Skin of body (tissue), 3 donors: Measurements from ENCODE around the gene MED22. TPM values are rescaled to one million over a fixed set of nuclear protein-coding genes. Genes with fewer than 3 reads are reported as not detected.
"Not testable (repeated sequence)": the region's sequence is repeated elsewhere in the genome, so short reads cannot be mapped to it uniquely, and the experiment has no call there.

Experiments used
- DNase-seq: peaks from one replicate; lab custom pipeline; 2025; lab: John Stamatoyannopoulos, UW
- small RNA-seq: library from RNA; depleted of rRNA; stranded (forward); fragments of <200 nt; gene quantifications from one replicate; pipeline ENCODE3, GENCODE V24; 2014; ENCODE audit warnings: low replicate concordance
- total RNA-seq: library from RNA; depleted of rRNA; stranded (reverse); fragments of >200 nt; gene quantifications from one replicate; pipeline ENCODE4 v1.2.3, GENCODE V29; 2014

MED22 gene
- total RNA-seq, 1 donor from 2014 or later: 12.4 TPM

DNA sequence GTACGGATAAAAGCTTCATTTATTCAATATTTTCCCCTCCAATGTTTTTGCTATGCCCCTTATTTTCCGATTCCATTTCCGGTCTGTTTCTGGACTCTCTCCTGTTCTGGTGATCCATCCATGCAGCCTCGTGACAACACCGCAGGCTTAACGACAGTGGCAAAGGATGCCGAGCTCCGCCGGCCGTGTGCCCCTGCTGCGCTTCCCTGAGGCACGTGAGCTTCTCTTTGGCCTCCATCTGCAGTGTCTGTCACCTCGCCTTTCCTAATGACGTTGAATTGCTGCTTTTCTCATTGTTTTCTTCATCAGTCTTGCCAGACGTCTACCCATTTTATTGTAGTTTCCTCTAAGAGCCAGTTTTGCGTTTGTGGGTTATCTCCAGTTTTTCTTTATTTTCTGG is 40.6 kb downstream of the MED22 start:
- DNase-seq: no peak

DNA sequence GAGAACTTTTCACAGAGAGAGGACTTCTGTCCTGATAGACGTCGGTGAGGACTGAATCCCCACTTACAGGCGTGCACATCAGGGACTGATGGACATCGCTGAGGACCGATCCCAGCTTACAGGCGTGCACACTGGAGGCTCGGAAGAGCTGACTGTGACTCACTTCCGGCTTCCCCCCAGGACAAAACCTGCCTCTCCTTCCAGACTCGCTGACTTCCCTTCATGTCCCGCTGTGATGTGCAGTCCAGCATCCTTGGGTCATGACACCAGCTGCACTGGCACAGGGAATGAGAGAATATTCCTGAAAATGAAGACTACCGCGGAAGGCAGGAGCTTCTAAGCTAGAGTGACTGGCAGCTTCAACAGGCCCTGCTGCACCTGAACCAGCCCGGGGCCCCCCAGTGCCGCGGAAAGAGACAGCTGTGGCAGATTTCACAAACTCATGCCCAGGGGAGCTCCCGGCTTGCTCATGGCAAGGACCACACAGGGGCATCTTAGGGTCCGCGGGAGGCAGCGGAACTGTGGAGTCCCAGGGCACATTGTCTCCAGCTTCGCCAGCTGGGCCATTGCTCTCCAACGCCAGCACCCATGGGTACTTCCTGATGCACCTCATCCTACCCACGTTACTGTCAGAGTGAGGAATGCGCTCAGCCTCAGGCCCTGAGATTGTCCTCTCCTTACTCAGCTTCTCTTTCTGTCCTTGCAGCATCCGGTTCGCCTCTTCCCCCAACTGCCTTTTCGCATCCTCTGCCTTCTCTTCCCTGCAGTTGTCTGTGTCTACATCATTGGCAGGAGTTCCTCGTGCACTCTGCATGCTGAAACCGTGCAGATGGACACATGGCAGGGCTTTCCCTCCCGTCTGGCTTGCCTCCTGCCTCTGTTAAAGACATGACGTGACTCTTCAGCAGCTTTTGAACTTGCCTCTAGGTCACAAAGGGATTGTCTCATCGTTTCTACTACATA is 41.4 kb downstream of the MED22 start:
- DNase-seq: peak; percentile 25

DNA sequence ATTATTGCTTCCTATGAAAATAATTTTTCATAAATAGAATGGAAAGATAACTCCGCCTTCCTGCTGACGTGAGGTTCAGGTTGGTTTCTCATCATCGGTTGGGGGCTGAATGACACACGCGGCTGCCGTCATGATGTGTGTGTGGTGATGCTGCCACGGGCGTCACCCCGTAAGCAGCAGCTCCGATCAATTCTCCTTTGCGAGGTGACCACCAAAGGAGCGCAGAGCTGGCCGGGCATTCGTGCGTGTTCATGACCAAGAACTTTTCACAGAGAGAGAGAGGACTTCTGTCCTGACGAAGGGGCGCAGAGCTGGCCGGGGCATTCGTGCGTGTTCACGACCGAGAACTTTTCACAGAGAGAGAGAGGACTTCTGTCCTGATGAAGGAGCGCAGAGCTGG is 42.2 kb downstream of the MED22 start:
- no peak for DNase-seq

DNA sequence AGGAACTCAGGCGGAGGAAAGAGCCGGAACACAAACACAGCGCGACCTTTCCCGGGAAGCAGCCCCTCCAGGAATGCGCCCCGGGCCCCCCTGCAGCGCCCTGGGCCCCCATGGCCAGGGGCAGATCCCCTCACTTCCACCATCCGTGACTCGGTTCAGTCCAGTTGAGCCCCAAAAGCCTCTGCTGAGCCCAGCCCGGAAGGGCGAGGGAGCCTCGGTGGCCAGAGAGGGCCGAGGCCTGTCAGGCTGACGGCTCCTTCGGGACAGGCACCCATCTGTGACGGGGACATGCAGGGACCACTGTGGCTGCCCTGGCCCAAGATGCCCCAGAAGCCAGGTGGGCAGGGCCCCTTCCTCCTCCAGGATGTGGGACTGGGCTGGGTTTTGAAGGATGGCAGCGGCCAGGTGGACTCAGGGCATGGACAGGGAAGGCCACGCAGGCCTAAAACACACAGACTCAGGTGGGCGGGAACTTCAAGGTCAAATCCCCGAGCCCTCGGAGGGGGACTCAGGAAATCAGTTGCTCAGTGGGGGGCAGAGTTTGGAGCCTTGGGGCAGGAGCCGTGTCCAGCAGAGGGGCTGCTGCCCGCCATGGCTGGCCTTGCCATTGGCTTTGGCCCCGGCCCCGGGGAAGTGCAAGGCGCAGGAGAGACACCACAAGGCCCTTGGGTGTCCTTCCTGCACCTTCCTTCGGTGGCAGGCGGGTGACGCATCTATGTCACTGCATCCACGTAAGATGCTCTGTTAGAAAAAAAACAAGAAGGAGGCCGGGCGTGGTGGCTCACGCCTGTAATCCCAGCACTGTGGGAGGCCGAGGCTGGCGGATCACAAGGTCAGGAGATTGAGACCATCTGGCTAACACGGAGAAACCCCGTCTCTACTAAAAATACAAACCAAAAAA is 43.2 kb downstream of the MED22 start:
- no peak for DNase-seq

DNA sequence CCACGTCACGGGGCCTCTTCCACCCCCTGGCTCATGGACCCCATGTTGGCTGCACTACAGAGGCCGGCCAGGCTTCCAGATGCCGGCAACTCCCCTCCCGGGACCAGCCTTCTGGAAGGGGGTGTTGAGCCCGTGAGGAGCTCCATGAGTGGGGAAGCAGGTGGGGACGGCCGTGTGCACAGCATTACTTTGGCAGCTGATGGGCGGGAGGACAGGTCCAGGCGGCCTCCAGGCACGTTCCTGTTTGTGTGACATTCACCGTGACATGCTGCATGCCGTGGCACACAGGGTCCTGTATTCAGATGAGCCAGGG is 43.8 kb downstream of the MED22 start:
- no peak for DNase-seq

DNA sequence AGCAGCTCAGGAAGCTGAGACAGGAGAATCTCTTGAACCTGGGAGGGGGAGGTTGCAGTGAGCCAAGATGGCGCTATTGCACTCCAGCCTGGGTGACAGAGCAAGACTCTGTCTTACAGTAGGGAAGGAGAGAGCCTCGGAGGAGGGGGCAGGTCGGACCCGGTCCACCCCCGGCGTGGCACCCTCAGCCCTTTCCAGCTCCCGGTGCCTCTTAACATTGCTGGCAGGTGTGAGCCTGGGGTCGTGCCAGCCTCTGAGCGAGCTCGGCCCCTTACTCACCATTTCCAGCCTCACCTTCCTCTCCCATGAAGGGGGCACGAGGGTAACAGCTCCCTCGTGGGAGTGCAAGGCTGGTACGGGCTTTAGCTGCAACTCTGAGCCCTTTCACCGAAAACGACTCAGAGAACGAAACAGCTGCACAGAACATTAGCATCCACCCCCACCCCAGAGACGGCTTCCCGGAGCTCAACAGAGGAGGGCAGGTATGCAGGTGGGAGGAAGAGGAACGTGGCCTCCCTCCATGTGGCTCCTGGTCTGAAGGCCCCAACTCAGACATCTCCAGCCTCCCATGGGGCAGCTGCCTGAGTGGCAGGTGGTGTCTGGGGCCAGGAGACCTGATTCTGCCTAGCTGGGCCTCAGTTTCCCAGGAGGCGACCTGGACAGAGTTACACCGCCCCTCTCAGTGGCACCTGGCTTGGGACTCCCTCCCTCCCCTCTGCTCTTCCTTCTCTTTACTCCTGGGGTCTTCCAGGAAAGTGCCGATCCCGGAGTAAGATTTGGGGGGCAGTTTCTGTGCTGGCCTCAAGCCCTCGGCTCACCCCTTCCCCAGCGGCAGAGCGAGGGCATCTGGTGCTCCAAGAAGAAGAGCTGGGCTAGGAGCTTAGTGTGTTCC is 44.4 kb downstream of the MED22 start:
- no peak for DNase-seq

DNA sequence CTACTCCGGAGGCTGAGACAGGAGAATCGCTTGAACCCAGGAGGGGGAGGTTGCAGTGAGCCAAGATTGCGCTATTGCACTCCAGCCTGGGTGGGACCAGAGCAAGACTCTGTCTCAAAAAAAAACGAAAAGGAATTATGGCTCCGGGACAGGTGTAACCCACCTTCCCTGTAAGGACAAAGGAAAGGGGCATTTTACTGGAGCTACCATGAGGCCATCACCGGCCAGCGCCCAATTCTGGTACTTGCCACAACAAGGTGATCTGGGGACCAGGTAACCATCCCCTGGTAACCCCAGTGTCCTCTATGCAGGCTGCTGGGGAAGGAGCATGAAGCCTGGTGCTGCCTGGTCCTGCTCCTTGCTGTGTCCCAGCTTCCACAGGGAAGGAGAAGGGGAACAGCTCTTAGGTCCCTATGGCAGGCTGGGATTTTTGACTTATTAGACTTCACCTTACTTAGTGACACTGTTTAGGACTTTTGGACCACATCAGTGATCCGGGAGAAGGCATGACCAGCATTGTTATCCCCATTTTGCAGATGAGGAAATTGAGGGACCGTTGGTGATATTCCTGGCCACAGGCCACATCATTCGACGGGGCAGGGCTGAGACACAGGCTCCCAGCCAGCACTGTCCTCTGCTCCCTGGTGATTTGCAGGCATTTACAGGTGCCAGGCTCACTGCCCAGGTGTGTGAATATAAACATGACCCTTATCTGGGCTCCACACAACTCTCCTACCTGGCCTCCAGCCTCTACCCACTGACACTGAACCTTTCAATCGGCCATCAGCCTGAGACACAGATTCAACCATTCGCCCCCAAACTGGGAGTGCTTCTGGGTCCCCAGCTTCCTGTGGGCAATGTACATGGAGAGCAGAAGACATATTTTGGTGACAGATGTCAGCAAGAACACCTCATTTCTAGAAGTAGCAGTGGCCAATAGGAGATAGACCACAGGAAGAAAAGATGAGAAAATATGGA is 46.4 kb downstream of the MED22 start:
- no peak for DNase-seq

DNA sequence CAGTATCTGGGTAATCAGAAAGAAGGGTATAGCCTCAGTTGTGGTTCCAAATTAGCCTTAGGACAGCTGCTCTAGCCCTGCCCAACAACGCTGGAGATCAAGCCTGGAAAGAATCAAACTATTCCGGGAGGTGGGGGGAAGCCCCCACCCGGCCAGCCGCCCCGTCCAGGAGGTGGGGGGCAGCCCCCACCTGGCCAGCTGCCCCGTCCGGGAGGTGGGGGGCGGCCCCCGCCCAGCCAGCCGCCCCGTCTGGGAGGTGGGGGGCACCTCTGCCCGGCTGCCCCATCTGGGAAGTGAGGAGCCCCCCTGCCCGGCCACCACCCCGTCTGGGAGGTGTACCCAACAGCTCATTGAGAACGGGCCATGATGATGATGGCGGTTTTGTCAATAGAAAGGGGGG is 47.9 kb downstream of the MED22 start:
- DNase-seq: not testable (repeated sequence)

DNA sequence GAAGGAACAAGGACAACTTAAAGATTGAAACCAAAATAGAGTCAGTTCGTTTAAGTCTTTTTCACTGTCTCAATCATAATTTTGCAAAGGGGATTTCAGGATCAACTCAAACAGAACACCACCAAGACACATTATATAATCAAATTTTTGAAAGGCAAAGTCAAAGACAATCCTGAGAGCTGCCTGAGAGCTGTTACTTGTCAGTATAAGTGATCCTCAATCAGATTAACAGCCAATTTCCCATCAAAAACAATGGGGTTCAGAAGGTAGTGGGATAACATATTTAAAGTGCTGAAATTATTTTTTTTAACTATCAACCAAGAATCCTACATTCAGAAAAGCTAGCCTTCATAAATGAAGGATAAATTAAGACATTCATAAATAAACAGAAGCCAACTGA is 53.7 kb downstream of the MED22 start:
- no peak for DNase-seq

DNA sequence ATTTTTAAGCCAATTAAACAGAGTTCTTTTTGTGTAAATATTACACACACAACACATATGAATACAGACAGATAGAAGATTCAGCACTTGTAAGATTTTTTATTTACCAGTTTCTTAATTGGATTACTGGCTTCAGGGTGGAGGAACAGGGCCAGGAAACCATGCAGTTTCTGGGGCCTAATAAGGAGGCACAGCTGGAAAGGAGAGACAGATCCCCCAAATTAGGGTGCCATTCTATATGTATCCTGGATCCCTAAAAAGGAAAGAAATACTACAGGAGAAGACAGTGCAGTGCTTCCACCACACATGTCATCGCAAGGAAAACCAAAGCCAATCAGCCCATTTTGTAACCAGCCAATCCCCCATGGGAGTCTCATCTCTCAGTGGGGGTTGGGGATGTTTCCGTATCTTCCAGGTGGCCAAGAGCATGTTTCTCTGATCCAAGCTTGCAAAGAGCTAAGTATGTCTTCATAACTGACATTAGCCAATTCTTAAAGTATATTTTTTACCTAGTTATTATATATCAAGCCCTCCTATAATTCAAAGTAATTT is 57.1 kb downstream of the MED22 start:
- no peak for DNase-seq

Small RNA genes within 50 kb of the gene (small RNA-seq; reads per million reads assigned to genes)
- gene RF00019 (not detected), gene SNORD24 (not detected), gene SNORD36A (not detected), gene SNORD36B (not detected), gene SNORD36C (not detected)

Other genes with a start within 250 kb of the MED22 start
- gene RALGDS, start 226.9 kb downstream of the MED22 start, total RNA-seq: 47.4 TPM
- 3.4 TPM for gene GBGT1, start 184.2 kb downstream of the MED22 start, total RNA-seq
- 0.30 TPM for gene OBP2B, start 138.9 kb downstream of the MED22 start, total RNA-seq
- gene ABO, start 72.9 kb downstream of the MED22 start, total RNA-seq: 0.39 TPM
- gene SURF6, start 11.9 kb downstream of the MED22 start, total RNA-seq: 12.9 TPM
- gene RPL7A, start 87 bp upstream of the MED22 start, total RNA-seq: 1,486 TPM
- gene SURF1, start 8.4 kb upstream of the MED22 start, total RNA-seq: 15.0 TPM
- 9.3 TPM for gene SURF2, start 8.4 kb upstream of the MED22 start, total RNA-seq
- 133 TPM for gene SURF4, start 27.9 kb upstream of the MED22 start, total RNA-seq
- gene STKLD1, start 28.2 kb upstream of the MED22 start, total RNA-seq: 0.49 TPM
- gene REXO4, start 69.9 kb upstream of the MED22 start, total RNA-seq: 11.3 TPM
- gene ADAMTS13, start 74.2 kb upstream of the MED22 start, total RNA-seq: 3.2 TPM
- gene CACFD1, start 111.8 kb upstream of the MED22 start, total RNA-seq: 4.3 TPM
- gene SLC2A6, start 131.0 kb upstream of the MED22 start, total RNA-seq: 1.8 TPM
- 0.89 TPM for gene MYMK, start 176.8 kb upstream of the MED22 start, total RNA-seq
- 1.5 TPM for gene ADAMTSL2, start 186.6 kb upstream of the MED22 start, total RNA-seq